Stimulated activated naive B cell treated with anti-CD40 and anti-IgM and Interleukin-4, amounts not matched to agents 10 μg/mL and 1 μg/mL and 100 μg/mL, for 72 hours (primary cell): ENCODE results near the gene RAI1.

ENCODE experiments used
- ATAC-seq, 2 donors: fragments of 150-1000 bp; cut with Tn5 transposase; replicated peaks; 2 replicates each; pipeline ENCODE4 v1.10.0; 2021; ENCODE audit warnings: moderate library complexity in 1 of 2
- DNase-seq: peaks from one replicate; pipeline ENCODE4 v3.0.0; 2021
- H3K27ac Mint-ChIP-seq: one replicate; pipeline ENCODE4 v1.8.0; 2022; ENCODE audit warnings: mild to moderate bottlenecking, mixed read lengths
- H3K27me3 Mint-ChIP-seq, 2 donors: one replicate each; pipeline ENCODE4 v1.8.0; 2022; ENCODE audit warnings: mixed read lengths in 2 of 2
- H3K36me3 Mint-ChIP-seq, 2 donors: one replicate each; pipeline ENCODE4 v1.8.0; 2022; ENCODE audit warnings: mixed read lengths in 2 of 2, mild to moderate bottlenecking in 1 of 2
- H3K4me1 Mint-ChIP-seq, 2 donors: one replicate each; pipeline ENCODE4 v1.8.0; 2022; ENCODE audit warnings: mixed read lengths in 2 of 2, mild to moderate bottlenecking in 1 of 2
- H3K4me3 Mint-ChIP-seq, 2 donors: one replicate each; pipeline ENCODE4 v1.8.0; 2022; ENCODE audit warnings: mild to moderate bottlenecking in 2 of 2, mixed read lengths in 2 of 2, moderate library complexity in 1 of 2
- H3K9me3 Mint-ChIP-seq, 2 donors: one replicate each; pipeline ENCODE4 v1.8.0; 2022; ENCODE audit warnings: mixed read lengths in 2 of 2, mild to moderate bottlenecking in 1 of 2

RAI1 gene

DNA sequence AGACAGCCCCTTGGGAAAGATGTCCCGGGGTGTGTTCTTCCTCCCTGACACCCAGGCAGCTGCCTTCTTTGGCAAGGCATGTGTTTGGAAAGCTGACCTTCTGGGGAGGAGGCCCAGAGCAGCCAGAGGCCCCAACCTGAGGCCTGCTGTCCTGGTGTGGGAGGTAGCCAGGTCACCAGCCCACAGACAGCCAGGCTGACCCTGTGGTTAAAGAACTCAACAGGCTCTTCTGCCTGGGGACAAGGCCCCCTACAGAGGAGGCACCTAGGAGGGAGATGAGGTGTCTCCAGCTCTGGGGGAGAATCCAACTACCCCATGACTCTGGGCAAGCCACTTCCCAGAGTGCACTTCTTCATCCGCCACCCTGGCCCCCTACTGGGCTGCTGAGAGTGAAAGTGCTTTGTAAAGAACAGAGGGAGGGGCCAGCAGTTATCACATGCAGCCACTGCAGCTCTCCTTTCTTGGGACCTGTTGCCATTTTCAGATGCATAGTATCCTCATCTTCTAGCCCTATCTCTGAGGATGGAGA lies 168.7 kb downstream of the RAI1 start:
- Mint-ChIP-seq H3K9me3 (no peaks in the 10 kb centered on the region), H3K27me3 (no peaks in the 10 kb centered on the region), H3K36me3 (peaks cover 0 to 2% of the 10 kb centered on the region in 2 donors), H3K4me1 (peaks cover 30 to 53% of the 10 kb centered on the region in 2 donors), H3K4me3 (no peak overlapping the region), H3K27ac (peak overlapping the region; percentile 85)
- no peak for DNase-seq
- ATAC-seq: peak; percentile 74 to 76

DNA sequence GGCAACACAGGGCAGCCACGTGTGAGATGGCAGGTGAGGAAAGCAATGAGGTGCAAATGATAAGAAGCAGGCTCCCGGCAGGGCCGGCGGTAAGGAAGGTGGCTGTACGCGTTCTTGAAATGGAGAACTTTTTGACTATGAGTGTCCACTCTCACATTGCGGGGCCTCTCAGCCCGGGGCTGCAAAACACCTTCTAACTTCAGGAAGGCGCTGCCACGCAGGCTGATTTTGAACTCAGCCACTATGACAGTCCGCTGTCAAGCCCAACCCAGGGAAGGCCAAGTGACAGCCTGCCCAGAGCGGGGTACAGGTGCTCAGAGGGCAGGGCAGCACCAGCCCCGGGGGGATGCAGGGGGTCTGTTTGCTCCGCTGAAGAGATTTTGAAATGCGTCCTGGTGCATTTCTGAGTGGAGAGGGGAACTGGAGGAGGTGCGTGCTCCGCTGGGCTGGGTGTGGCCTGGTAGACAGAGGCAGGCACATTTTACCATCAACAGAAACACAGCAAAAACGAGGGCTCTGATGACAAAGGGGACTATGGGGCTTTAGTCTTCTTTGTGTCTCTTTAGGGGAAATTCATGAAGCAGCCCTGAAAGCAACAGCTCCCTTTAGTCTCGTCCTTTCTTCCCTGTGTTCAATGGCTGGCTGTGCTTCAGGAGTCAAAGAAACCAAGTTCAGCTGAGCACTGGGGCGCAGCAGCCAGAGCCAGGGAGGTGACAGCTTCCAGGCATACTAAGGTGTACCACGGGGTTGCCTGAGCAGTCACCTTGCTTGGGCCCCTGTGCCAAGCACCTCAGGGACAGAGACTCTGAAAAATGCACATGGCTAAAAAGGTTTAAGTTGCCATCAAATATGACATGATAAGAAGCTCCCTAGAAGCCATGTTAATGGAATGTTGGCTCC lies 170.1 kb downstream of the RAI1 start:
- H3K4me3 Mint-ChIP-seq: no peak overlapping the region
- H3K4me1 Mint-ChIP-seq: peaks cover 31 to 53% of the 10 kb centered on the region in 2 donors
- H3K27ac Mint-ChIP-seq: no peak overlapping the region
- peaks cover 0 to 2% of the 10 kb centered on the region in 2 donors for H3K36me3 Mint-ChIP-seq
- DNase-seq: no peak
- H3K9me3 Mint-ChIP-seq: no peaks in the 10 kb centered on the region
- no peaks in the 10 kb centered on the region for H3K27me3 Mint-ChIP-seq
- no peak for ATAC-seq

DNA sequence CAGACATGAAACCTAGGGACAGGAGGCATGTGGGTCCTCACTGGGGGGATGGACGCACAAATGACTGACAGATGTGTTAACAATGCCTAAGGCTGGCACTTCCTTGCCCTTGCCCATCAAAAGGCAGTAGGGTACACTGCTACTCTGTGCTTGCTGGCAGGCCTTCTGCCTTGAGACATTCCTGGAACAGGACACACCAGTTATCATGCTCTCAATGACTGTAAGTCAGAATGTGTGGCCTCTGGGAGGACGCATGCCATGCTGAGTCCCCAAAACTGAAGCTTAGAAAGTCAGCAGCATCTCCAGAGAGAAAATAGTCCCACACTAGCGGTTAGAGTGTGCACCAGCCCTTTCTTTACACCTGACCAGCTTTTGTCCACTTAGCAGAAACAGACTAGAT lies 171.7 kb downstream of the RAI1 start:
- ATAC-seq (no peak), DNase-seq (no peak)
- Mint-ChIP-seq H3K4me1 (peaks cover 31 to 46% of the 10 kb centered on the region in 2 donors), H3K27ac (no peak overlapping the region), H3K36me3 (peaks cover 0 to 2% of the 10 kb centered on the region in 2 donors), H3K9me3 (no peaks in the 10 kb centered on the region), H3K4me3 (no peak overlapping the region), H3K27me3 (no peaks in the 10 kb centered on the region)

DNA sequence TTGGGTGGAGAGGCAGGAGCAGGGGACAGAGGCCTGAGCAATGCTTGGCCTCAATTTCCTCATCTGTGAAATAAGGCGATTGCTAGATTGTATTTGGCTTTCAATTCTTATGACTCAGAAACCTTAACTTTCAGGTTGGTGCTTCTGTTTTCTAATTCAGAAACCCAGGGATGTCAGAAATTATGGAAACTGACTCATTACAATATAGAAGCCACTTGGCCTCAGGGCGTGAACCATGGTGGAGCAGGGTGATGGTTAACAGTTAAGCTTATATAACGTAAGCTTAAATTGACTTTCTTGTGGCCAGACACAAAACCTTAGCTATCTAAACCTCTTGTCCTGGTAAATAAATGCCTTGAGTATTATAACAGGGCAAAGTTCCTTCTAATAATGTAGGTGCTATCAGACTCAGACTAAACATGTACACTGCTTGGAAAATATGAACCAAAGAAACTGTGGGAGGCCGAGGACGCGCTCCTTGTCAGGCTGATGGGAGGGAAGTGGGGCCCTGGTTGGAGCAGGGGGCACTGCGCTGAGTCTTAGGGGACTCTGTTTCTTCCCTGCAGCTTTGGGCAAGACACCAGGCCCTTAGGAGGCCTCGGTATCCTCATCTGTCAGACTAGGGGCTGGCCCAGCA lies 172.7 kb downstream of the RAI1 start:
- Mint-ChIP-seq H3K9me3 (no peaks in the 10 kb centered on the region), H3K4me1 (peaks cover 26 to 39% of the 10 kb centered on the region in 2 donors), H3K27me3 (no peaks in the 10 kb centered on the region), H3K4me3 (no peak overlapping the region), H3K27ac (peak overlapping the region; percentile 25), H3K36me3 (peaks cover 0 to 2% of the 10 kb centered on the region in 2 donors)
- DNase-seq (no peak), ATAC-seq (peak in 1 of 2 donors; percentile 44)

DNA sequence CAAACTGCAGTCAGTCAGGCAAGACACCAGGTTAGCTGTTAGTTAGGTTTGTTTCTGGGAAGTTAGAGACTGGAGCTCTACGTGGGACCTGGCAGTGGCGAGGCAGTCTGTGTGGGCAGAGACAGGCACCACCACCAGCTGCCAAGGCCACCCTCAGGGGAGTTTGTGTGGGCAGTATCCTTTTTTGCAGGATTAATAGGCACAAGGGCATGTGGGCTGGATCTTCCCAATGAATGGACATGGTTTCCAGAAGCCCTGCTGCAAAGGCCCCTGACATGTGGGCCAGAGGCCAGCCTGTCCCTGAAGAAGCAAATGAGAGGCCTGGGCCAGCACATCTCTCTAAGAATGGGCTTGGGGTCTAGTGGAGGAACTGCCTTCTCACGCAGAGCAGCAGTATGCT lies 174.7 kb downstream of the RAI1 start:
- Mint-ChIP-seq H3K9me3 (no peaks in the 10 kb centered on the region), H3K4me1 (peaks cover 11 to 18% of the 10 kb centered on the region in 2 donors)

DNA sequence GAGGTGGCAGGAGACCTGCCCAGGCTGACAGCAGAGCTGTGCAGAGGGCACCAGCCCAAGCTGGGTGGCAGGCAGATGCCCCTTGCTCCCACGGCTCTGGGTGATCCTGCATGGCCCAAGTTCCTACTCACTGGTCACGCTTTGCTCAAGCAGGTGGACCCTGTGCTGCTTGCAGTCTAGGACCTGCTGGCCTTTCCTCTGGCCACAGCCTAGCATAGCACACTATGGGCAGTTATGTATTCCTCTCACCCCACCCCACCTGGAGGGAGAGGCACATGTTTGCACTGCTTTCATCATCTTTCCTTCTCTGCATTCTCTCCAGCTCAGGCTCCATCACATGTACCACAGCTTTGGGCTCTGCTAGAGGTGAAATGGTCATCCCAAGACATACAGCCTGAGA lies 175.1 kb downstream of the RAI1 start:
- Mint-ChIP-seq H3K27ac (no peak overlapping the region), H3K27me3 (no peaks in the 10 kb centered on the region), H3K4me3 (no peak overlapping the region), H3K4me1 (peaks cover 8 to 14% of the 10 kb centered on the region in 2 donors), H3K36me3 (no peaks in the 10 kb centered on the region), H3K9me3 (no peaks in the 10 kb centered on the region)
- no peak for ATAC-seq
- no peak for DNase-seq

More for the DNA sequence above, 174.7 kb downstream of the RAI1 start:
- H3K27me3 Mint-ChIP-seq: no peaks in the 10 kb centered on the region
- H3K4me3 Mint-ChIP-seq: no peak overlapping the region
- no peaks in the 10 kb centered on the region for H3K36me3 Mint-ChIP-seq
- no peak overlapping the region for H3K27ac Mint-ChIP-seq
- no peak for ATAC-seq
- DNase-seq: no peak

DNA sequence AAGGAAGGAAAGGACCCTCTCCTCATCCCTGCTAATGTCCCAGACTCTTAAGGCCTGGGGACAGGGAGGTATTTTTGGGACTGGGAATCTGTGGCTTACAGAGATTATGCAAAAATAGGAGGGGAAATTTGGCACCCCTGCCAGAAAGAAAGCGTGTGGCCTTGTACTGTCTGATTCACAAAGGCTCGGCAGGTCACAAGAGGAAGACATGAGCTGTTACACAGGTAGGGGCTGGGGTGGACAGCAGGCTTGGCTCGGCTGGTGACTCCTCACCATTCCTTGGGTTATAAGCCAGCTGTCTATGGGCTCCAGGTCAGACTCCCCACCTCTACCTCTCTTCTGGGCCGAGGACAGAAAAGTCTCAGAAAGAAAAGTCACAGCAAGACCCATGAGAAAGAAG lies 176.2 kb downstream of the RAI1 start:
- DNase-seq (no peak), ATAC-seq (no peak)
- Mint-ChIP-seq H3K27ac (no peak overlapping the region), H3K36me3 (no peaks in the 10 kb centered on the region), H3K27me3 (no peaks in the 10 kb centered on the region), H3K4me1 (peaks cover 2 to 5% of the 10 kb centered on the region in 2 donors), H3K9me3 (no peaks in the 10 kb centered on the region), H3K4me3 (no peak overlapping the region)

DNA sequence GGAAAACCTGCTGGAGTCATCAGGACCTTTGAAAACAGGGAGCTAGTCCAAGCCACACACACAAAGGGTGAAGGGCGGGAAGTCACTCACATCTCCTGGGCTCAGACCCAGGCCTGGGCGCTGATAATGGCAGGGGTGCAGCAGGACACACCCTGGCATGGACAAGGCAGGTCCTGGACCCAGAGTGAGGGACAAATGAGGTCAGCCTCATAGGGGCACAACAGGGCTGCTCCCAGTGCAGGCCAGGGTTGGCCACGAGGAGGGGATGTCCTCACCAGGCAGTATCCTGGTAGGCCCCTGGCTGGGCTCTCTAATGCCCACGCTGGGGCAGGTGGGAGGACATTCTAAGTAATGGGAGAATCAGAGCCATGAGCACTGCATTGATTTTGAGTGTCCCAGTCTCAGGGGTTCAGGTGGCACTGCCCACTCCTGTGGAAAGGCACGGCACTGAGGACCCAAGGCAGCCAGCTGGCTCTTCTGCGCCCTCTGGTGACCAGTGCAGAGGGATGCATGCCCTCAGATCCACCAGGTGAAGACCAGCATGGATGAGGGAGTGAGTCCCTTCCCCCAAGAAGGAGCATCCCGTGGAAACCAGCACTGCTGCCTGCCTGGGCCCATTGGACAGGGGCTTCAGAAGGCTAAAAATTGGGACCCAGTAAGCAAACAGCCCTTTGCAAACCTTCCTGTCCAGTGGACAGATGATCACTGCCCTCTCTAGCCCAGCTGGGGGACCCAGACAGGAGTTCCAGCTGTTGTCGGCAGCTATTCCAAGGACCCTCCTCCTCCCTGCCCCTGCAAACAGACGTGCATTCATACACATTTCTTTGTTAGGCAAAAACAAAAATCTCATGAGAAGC lies 178.9 kb downstream of the RAI1 start:
- no peak overlapping the region for H3K4me3 Mint-ChIP-seq
- H3K27ac Mint-ChIP-seq: no peak overlapping the region
- DNase-seq (no peak), ATAC-seq (peak; percentile 95 to 97)
- no peaks in the 10 kb centered on the region for H3K9me3 Mint-ChIP-seq
- no peaks in the 10 kb centered on the region for H3K27me3 Mint-ChIP-seq
- H3K4me1 Mint-ChIP-seq: peaks cover 7% of the 10 kb centered on the region in 2 donors
- peaks cover 0 to 3% of the 10 kb centered on the region in 2 donors for H3K36me3 Mint-ChIP-seq

DNA sequence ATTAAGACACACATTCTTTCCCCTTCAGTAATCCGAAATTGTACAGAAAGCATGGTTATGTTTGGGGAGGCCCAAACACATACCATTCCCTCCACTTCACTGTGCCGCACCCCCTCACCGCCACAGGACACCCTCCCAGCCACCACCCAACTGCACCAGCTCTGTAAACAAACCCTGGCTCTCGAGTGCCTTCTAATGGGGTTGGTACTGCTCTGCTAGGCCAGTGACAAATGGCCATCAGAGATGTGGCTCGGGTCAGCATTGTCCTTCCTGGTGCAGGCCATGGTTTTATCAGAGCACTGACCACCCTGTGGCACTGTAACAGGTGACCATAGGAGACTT lies 179.5 kb downstream of the RAI1 start:
- Mint-ChIP-seq H3K4me1 (peaks cover 5 to 7% of the 10 kb centered on the region in 2 donors), H3K27ac (no peak overlapping the region), H3K27me3 (no peaks in the 10 kb centered on the region)

More for the DNA sequence above, 179.5 kb downstream of the RAI1 start:
- Mint-ChIP-seq H3K4me3 (no peak overlapping the region), H3K9me3 (no peaks in the 10 kb centered on the region), H3K36me3 (peaks cover 0 to 3% of the 10 kb centered on the region in 2 donors)
- ATAC-seq (no peak), DNase-seq (no peak)
